ENCODE data around the gene CLIP4.

Gene CLIP4

DNA sequence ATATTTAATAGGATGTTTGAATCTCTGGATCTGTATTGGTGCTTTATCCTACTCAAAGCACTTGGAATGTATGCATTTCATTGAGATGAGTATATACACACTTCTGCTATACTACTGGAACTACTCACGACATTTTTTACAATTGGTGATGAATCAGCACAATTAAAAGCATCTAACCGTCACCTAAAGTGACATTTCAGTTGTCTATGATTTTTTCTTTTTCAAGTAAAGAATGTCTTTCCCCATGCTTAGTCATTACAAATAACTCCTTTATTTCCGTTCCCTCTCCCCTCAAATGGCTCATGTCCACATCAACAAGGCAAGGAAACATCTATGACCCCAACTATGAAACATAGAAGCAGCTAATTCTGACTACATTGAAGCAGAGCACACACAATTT lies 77.3 kb downstream of the CLIP4 start:
- no peak for DNase-seq

DNA sequence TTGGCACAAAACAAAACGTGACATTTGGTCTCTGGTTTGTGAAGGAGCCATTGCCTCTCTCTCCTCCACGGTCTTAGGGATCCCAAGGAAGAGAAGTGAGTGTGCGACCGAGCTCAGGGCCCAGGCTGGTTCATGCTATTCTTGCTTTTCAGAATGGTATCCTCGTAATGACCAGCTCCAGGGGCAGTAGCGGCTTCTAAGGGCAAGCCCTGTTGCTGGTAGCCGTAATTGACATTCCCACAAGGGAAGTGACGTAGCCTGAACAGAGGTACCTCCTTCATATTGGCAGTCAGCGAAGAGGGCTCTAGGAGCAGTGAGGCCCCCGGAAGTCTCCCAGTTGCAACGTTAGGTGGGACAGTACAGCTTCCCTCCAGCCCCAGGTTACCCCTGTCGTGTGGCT lies 77.9 kb downstream of the CLIP4 start:
- DNase-seq = no peak

DNA sequence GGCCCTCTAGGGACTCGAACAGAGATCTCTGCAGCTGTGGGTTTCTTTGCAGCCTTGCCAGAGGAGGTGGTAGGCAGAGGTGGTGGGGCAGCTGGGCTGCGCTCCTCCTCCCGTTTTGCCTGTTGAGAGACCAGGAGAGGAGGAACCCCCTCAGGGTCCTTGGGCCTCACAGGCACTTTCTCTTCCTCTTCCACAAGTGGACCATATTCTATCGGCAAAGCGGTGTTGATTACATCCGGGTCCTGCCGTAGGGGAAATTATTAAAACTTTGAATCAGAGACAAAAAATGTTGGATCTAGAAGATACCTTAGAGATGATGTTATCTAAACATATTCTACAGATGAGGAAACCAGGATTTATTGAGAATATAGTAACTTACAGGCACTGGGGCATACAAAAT lies 78.5 kb downstream of the CLIP4 start:
- no peak for DNase-seq

DNA sequence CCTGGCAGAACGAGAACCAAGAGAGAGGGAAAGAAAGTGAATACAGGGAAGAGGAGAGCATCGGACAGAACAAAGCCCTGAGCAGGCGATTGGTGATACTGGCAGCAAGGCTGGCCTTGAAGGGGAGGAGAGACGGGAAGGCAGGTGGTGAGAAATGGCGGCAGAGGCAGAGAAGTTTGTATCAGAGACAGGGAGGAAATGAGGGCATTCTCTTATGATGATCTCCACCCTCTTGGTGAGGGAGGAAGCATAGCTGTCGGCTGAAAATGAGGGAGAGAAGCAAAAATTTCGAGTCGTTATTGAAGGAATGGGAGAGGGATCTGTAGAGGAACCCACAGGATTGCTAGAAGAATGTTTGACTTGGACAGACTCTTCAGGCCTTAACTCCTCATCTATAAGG lies 80.6 kb downstream of the CLIP4 start:
- DNase-seq = no peak

DNA sequence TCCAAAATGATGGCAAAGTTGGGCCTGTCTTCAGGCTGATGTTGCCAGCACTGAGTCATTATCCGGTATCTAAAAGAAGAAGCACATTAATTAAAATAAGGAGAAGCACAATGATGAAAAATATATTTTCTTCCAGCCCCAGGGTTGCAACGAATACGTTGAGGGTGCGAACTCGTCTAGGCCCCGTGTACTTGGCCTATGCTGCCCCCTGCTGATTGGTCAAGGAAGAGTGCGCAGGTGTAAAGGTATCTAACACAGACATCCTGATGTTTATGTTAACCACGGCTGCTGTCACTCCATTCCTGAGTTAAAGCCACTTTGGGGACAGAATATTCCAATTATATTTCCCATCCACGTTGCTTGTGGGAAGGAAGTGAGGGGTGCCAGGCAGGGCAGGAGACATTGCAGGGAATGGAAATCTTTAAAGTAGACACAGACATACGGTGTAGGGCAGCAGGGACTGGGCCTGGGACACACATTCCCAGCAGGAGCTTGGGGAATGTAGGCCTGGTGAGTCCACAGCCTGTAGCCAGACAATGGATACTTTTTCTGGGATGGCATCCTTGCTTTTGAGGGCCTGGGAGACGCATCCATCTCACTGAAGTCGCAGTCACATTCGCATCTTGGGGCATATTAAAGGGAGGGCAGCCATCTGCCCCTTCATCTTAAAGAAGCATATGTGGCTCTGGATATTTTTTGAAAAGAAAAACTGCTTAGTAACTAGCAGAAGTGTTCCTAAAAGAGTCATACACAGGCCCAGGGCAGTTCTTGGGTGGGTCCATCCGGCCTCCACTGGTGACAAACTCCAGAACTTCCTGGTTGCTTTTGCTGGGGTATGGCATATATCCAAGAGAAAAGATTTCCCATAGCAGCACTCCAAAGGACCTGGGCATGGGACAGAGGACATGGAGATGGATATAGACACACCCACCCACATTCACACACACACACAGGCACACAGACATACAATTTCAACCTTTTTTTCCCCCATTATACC lies 81.9 kb downstream of the CLIP4 start:
- DNase-seq = peak; percentile 77

DNA sequence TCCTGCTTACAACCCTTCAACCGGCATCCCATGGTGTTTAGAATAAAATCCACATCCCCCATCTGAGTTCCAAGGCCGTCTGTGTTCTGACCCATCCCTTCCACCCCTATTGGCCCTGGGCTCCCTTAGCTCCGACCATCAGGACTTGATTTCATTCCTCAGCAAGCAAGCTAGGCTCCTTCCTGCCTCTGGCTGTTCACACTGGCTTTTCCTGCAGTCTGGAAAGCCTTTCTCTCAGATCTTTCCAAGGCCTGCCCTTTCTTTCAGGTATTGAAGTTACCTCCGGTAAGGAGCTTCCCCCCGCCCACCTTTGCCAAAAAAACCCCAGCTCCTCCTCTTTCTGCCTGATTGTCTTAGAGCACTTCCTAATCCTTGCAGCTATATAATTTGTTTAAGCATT lies 86.8 kb downstream of the CLIP4 start:
- no peak for DNase-seq

DNA sequence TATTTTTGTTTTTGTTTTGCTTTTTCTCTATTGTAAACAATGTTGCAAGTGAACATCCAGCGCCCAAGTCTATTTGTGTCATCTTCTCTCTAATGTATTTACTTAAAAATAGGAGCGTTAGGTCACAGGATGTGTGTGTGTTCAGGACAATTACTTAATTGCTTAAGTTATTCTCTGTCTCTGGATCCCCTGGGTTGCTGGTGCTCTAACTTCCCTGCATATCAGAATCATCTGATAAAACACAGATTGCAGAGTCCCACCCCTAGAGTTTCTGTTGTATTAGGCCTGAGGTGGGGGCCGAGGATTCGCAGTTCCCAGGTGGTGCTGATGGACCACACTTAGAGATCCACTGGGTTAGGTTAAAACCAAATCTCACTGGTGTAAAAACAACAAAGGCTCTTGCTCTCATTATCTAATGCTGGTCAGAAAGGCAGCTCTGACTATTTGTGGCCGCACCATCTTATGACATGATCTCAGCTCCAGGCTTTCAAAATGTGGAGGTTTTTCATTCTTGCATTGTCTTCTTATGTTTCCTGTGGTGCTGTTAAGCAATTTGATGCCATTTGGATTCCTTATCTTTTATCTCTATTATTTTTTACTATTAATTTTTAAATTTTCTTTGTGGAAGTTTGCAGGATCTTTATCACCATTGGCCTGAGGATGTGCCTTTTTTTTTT lies 87.7 kb downstream of the CLIP4 start:
- no peak for DNase-seq

DNA sequence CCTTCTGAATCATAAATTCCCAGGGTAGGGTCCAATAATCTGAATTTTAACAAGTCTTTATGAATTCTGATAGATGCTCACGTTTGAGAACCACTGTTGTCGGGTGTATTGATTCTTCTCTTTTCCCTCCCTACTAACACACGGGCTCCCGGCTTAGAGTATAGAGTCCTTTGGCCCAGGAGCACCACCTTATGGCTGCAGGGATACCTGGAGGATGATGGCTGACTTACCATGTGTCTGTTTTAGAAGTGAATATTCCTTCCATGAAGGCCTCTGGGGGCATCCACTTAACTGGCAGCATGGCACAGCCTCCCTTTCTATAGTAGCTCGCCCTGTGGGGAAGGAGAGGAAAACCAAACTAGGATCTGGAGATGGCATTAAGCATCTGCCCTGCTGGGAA lies 91.7 kb downstream of the CLIP4 start:
- DNase-seq = no peak

DNA sequence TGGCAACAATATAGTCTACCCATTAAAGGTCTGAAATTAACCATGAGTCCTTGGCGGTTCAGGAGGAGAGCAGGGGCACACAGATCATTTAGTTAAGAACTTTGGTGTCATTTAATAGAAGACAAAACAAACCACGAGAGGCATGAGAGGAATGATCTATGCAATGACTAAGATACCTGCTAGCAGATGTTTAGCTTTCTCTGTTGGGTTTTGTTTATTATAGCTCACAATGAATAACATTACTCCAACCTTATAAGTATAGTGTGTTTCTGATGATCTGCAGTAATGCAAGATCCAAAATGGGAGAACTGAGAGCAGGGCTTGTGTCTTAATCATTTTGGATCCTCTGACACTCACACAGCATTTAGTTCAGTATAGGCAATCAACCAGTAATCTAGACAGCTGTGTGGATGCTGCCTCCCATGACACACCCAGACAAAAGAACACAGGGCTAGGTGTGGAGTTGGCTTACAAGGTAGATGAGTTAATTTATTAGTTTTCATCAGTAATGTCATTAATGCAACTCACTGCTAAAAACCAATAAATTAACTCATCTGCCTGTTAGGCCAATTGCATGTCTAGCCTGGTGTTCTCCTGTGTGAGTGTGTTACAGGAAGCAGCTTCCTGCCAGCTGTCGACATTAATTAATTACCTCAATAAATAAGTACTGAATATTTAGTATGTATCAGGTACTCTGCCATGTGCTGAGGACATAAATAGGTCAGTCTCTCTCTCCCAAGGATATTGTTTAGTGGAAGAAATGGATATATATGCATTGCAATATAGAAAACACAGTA lies 92.3 kb downstream of the CLIP4 start:
- no peak for DNase-seq

DNA sequence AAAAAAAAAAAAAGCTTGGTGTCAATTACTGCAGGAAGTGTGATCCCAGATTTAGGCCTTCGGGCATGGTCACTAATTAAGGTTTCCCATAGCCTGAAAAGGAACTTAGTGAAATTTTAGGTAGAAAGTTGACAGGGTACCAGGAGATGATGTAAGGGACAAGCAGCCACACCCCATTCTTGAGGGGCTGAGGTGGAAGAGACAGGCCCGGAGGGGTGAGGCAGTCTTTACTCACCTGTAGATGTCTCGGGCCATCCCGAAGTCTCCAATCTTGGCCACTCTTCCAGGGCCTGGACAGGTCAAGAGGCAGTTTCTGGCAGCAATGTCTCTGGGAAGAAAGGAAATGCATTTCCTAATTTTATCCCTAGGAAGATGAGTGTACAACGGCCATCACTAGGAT lies 94.3 kb downstream of the CLIP4 start:
- no peak for DNase-seq

DNA sequence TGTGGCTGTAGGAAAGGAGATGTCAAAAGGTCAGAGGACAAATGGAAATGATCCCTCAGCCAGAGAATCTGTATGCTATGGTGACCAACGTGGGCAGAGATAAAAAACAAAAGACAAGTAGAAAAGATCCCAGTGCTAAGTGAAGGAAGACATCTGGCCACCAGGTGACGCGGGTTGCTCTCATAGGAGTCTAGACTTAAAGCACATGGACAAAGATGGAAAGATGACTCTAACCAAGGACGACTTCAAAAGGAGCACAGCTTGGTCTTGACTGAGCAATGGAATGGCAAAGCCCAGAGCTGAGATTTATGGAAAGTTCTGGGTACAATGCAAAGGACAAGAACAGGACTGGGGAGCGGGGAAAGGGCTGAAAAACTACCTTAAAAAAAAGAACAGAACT lies 96.8 kb downstream of the CLIP4 start:
- DNase-seq = no peak

DNA sequence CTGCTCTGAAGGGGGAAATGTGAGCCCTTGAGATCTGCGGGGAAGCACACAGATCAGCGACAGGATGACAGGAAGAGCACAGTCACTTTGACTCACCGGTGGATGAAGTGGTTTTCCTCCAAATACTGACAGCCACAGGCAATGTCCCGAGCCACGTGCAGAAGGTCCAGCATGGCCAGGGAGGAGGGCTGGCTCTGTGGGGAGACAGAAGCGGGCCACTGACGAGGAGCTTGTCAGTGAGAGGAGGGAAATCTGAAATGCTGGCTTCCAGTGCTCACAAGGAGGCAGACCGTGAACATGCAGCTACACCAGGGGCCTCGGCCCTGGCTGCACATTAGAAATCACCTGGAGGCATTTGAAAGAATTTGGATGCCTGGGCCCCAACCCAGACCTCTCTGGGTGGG lies 98.7 kb downstream of the CLIP4 start:
- DNase-seq = no peak

DNA sequence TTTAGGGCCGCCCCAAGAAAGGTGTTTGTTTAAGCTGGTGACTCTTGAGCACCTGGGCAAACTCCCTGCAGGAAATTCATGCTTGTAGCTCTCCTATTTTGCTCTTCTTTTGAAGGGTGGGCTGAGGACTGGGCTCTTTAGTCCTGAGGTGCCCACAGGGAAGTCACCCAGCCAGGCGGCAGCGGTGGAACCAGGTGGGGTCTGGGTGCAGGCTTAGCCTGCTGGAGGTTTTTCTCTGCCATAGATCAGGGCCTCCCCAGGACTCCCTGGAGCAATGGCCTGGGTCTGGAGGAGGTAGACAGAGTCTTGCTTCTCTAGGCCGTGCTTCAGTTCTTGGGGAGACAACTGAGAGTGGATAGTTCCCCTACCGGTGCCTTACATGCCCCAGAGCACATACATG lies 99.9 kb downstream of the CLIP4 start:
- no peak for DNase-seq

DNA sequence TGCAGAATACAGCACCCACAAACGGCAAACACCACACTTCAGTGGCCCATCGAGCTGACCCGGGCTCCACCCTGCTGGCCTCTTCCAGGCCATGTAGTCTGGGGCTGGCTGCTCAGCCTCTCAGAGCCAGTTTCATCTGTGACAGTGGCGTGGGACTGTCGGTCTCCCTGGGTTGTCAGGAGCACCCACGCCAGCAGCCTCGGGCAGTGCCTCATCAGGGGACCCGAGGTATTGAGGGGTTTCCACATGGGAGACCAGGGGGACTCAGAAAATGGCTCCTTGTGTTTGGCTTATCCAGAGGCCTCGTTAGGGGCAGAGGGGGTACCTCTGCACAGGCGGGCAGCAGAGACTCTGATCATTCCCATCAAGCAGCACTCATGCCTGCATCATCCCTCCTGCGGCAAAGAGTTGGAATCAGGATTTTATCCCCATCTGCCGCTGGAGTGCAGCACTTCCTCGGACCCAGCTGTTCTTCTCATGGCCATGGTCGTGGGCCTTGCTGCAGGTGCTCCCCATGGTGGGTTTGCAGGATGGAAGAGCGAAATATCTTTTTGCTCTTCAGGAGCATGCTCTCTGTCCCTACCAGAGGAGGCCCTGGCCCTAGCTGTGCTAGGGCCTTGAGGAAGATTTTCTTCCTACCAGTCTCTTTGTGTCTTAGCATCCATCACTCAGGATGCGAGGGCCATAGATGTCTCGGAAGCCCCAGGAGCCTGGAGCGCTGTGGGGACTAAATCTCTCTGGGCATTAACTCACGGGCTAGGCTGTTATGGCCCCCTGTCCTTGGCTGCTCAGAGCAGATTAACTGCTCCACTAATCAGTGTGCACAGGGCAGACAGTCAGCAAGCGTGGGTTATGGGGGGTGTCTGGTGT lies 100.8 kb downstream of the CLIP4 start:
- DNase-seq = no peak

DNA sequence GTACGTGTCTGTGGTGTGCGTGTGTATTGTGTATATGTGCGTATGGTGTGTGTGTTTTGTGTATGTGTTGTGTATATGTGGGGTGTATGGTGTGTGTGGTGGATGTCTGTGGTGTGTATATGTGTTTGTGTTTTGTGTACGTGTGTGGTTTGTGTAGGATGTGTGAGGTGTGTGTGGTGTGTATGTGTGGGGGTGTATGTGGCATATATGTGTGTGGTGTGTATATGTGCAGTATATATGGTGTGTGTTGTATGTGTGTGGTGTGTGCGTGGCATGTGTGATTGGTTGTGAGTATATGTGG lies 101.3 kb downstream of the CLIP4 start:
- DNase-seq = no peak

DNA sequence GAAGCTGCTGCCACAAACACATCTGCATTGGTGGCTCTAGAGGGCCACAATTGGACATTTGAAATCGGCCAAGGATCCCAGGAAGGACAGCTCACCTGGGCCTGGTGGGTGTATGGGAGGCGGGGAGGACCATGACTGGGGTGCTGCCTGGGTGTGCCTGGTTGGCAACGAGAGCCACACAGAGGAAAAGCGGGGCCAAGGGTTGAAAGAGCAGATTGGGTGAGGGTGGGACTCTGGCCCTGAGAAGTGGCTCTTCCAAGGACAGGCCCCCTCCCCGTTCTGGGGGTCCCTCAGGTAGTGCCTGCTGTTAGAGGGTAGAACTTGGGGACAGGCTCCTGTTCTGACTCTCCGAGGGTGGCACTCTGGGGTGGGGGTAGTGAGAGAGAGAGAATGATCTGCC lies 102.9 kb downstream of the CLIP4 start:
- no peak for DNase-seq

DNA sequence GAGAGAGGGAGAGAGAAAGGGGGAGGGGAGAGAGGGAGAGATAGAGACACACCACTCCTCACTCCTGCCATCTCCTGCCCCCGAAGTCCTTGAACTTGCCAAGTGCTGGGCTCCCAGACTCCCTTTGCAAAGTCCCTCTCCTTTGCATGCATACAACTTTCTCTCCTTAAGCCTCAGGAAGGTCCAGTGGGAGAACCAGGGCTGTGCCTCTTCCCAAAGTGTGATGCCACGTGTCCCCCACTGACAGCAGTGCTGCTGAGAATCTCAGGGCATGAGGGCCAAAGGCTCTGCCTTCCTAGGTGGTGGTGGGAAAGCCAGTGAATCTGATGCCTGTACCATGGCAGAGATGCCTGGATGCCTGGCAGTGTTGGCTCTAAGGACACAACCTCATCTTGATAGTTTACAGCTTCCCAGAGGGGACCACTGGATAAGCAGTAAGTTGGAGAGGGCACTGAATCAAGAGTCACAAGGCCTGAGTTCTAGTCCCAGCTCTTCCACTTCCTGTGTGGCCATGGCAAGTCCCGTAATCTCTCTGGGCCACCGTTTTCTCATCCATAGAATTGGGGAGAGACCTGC lies 103.4 kb downstream of the CLIP4 start:
- DNase-seq = no peak

DNA sequence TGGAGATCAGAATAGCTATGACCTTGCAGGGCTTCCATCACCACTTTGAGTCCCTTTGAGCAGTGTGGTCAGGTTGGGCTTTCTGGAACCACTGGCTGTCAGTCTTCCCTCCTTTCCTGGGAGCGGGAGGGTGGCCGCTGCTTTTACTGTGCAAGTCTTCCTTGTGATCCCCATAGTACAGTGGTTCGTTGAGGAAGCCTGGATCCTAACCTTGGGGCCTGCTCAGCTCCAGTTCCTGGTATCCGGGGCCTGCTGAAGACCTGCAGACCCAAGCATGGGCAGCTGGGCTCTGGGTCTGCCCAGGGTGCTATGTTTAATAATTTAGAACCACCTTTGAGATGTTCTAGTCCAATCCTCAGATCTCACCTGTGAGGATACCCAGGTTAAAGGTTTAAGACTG lies 104.2 kb downstream of the CLIP4 start:
- DNase-seq = no peak

DNA sequence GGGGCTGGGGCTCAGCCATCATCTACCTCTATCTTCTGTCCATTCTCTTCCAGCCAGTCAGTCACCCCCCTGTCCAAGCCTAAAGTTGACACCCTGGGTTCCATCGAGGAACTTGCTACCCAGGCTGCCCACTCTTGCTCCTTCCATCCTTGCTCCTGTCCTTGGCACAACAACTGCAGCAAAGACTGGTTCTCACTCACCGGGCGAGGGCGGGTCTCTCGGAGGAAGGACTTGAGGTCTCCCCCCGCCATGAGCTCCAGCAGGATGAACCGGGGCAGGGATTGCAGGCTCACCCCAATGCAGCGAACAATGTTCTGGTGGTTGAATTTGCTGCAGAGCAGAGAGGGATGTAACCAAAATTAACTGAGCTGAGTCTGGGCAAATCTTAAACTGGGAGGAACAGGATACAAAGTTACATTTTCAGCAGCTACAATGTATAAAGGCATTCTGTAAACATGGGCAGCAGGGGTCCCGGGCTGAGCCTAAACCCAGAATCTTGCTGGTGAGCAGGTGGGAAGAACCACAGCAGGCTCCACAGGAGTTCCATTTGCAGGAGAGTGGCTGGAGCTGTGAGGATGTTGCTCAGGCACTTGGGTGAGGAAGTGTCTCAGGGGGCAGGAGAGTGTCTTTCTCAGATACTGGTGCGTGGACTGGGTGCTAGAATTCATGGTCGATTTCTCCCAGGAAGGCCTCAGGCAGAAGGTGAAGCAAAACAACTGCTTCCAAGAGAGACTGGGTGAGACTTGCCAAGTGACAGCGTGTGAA lies 105.5 kb downstream of the CLIP4 start:
- no peak for DNase-seq

DNA sequence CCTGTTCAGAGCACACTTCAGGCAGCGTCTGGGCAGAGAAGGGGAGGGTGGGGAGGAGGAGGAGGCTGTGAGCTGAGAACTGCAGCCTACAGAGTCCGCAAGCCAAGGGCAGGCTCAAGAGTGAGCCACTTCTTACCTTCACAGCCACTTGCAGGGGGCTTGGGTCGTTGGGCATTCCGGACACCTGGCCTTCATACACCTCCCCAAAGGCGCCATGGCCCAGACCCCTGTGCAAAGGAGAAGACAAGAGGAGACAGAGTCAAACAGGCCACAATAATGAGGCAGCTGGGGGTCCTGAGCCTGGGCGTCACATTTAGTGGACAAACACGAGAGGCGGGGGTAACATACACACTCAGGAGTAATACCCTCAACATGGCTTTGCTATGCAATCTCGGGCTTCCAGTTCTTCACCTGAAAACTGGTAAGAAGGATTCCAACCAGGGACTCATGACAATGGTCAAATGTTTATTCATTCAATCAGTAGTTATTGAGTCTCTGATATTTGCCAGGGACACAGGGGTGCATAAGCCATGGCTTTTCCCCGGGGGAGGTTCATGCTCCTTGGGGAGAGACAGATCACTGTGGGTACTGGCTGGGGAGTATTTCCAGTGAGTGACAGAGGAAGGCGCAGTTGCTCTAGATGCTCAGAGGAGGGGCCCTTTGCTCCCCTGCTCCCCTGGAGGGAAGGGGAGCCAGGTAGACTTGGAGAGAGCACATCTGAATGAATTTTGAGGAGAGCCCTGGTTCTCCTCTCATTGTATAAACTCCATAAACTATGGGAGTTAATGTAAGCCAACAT lies 107.4 kb downstream of the CLIP4 start:
- DNase-seq = no peak

DNA sequence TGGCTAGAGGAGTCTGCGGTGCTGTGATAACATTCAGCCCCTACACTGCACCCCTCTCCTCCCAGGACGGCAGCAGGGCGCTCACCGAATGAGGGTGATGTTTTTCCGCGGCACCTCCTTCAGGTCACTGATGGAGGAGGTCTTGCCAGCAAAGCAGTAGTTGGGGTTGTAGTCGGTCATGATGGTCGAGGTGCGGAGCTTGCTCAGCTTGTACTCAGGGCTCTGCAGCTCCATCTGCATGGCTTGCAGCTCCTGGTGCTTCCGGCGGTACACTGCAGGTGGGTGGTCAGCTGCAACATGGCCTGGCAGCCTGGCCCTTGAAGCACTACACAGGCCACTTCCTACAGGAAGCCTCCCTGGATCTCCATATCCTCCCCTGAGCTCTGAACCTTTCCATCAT lies 108.0 kb downstream of the CLIP4 start:
- no peak for DNase-seq

Data from CD4-positive, alpha-beta T cell treated with Interleukin-10 for 1 hour (primary cell).